Activated naive CD4-positive, alpha-beta T cell treated with anti-CD3 and anti-CD28 coated beads, Interleukin-2, amount 10 ng/mL, durations not matched to agents 7 days and 5 days (primary cell): Measurements from ENCODE around the gene IGFBP1.

Experiments
- CTCF ChIA-PET: fragments of 350-600 bp; sonication (Branson Sonifier 250); formaldehyde crosslinking; loops from one replicate; lab custom pipeline; 2021; ENCODE audit warnings: antibody characterized with exemption; lab: Charles Lee
- DNase-seq: peaks from one replicate; pipeline ENCODE4 v3.0.0-alpha.2; 2020
- H3K27ac Mint-ChIP-seq: one replicate; pipeline ENCODE4 v1.8.0; 2021; ENCODE audit warnings: mild to moderate bottlenecking, moderate library complexity, mixed read lengths
- H3K27me3 Mint-ChIP-seq: one replicate; pipeline ENCODE4 v1.8.0; 2021; ENCODE audit warnings: mild to moderate bottlenecking, mixed read lengths
- H3K36me3 Mint-ChIP-seq: one replicate; pipeline ENCODE4 v1.8.0; 2021; ENCODE audit warnings: mixed read lengths
- H3K4me1 Mint-ChIP-seq: one replicate; pipeline ENCODE4 v1.8.0; 2021; ENCODE audit warnings: mixed read lengths
- H3K4me3 Mint-ChIP-seq: one replicate; pipeline ENCODE4 v1.8.0; 2021; ENCODE audit warnings: mild to moderate bottlenecking, moderate library complexity, mixed read lengths
- H3K9me3 Mint-ChIP-seq: one replicate; pipeline ENCODE4 v1.8.0; 2021; ENCODE audit warnings: mixed read lengths

The IGFBP1 gene

GRCh38 chr7:45888993-45889366 is 692 bp downstream of the IGFBP1 start:
- CTCF ChIA-PET, result no interaction called here
- Mint-ChIP-seq H3K4me3 (no peak overlapping the region), H3K27ac (no peak overlapping the region), H3K27me3 (peaks cover 73% of the 10 kb centered on the region), H3K36me3 (no peaks in the 10 kb centered on the region), H3K4me1 (no peaks in the 10 kb centered on the region), H3K9me3 (no peaks in the 10 kb centered on the region)
- DNase-seq, result no peak

GRCh38 chr7:45889367-45890067 is 1.2 kb downstream of the IGFBP1 start:
- Mint-ChIP-seq H3K27me3 (peaks cover 73% of the 10 kb centered on the region), H3K36me3 (no peaks in the 10 kb centered on the region), H3K27ac (no peak overlapping the region), H3K9me3 (no peaks in the 10 kb centered on the region), H3K4me3 (no peak overlapping the region), H3K4me1 (no peaks in the 10 kb centered on the region)
- DNase-seq, result no peak
- CTCF ChIA-PET, result interaction anchor here (1.5 kb wide), 1 partner anchor 26 kb away, joined by 4 read pairs; no protein-coding TSS in a partner anchor

- no peaks in the 10 kb centered on the region for H3K36me3 Mint-ChIP-seq
- H3K27ac Mint-ChIP-seq, result no peak overlapping the region
- no peaks in the 10 kb centered on the region for H3K4me1 Mint-ChIP-seq
- DNase-seq, result no peak
- no peak overlapping the region for H3K4me3 Mint-ChIP-seq
- H3K9me3 Mint-ChIP-seq, result no peaks in the 10 kb centered on the region
- CTCF ChIA-PET, result interaction anchor here (1.0 to 1.5 kb wide), 3 partner anchors 27 to 1201 kb away, joined by 3 to 4 read pairs (median 4); no protein-coding TSS in a partner anchor
- H3K27me3 Mint-ChIP-seq, result peaks cover 65% of the 10 kb centered on the region
These were observed 2.0 kb downstream of the IGFBP1 start for GRCh38 chr7:45890125-45890901.

- no peaks in the 10 kb centered on the region for H3K9me3 Mint-ChIP-seq
- H3K4me3 Mint-ChIP-seq, result no peak overlapping the region
- H3K27ac Mint-ChIP-seq, result no peak overlapping the region
- CTCF ChIA-PET, result interaction anchor here (0.8 to 1.5 kb wide), 4 partner anchors 26 to 1201 kb away, joined by 3 to 4 read pairs (median 4); no protein-coding TSS in a partner anchor
- peaks cover 62% of the 10 kb centered on the region for H3K27me3 Mint-ChIP-seq
- no peak for DNase-seq
- H3K4me1 Mint-ChIP-seq, result no peaks in the 10 kb centered on the region
- H3K36me3 Mint-ChIP-seq, result no peaks in the 10 kb centered on the region
These were observed 2.7 kb downstream of the IGFBP1 start for GRCh38 chr7:45890902-45891461.

GRCh38 chr7:45891462-45892402 is 3.4 kb downstream of the IGFBP1 start:
- H3K4me1 Mint-ChIP-seq, result no peaks in the 10 kb centered on the region
- H3K9me3 Mint-ChIP-seq, result no peaks in the 10 kb centered on the region
- peaks cover 61% of the 10 kb centered on the region for H3K27me3 Mint-ChIP-seq
- H3K27ac Mint-ChIP-seq, result no peak overlapping the region
- DNase-seq, result no peak
- H3K4me3 Mint-ChIP-seq, result no peak overlapping the region
- H3K36me3 Mint-ChIP-seq, result no peaks in the 10 kb centered on the region
- CTCF ChIA-PET, result interaction anchor here (0.8 to 1.9 kb wide), 5 partner anchors 10 to 1200 kb away, joined by 3 to 6 read pairs (median 3); no protein-coding TSS in a partner anchor

- H3K9me3 Mint-ChIP-seq, result no peaks in the 10 kb centered on the region
- no peak for DNase-seq
- H3K36me3 Mint-ChIP-seq, result no peaks in the 10 kb centered on the region
- no peak overlapping the region for H3K4me3 Mint-ChIP-seq
- H3K27me3 Mint-ChIP-seq, result peaks cover 53% of the 10 kb centered on the region
- H3K4me1 Mint-ChIP-seq, result no peaks in the 10 kb centered on the region
- CTCF ChIA-PET, result interaction anchor here (0.7 to 1.9 kb wide), 4 partner anchors 10 to 1196 kb away, joined by 3 to 6 read pairs (median 4); no protein-coding TSS in a partner anchor
- H3K27ac Mint-ChIP-seq, result no peak overlapping the region
These were observed 4.2 kb downstream of the IGFBP1 start for GRCh38 chr7:45892407-45893035.

GRCh38 chr7:45893374-45893995 is 5.2 kb downstream of the IGFBP1 start:
- Mint-ChIP-seq H3K36me3 (no peaks in the 10 kb centered on the region), H3K9me3 (no peaks in the 10 kb centered on the region), H3K4me3 (no peak overlapping the region), H3K27ac (no peak overlapping the region), H3K4me1 (no peaks in the 10 kb centered on the region), H3K27me3 (peaks cover 43% of the 10 kb centered on the region)
- no peak for DNase-seq
- CTCF ChIA-PET, result interaction anchor here (0.7 to 1.9 kb wide), 3 partner anchors 24 to 1195 kb away, joined by 3 to 6 read pairs (median 5); no protein-coding TSS in a partner anchor

- CTCF ChIA-PET, result no interaction called here
- Mint-ChIP-seq H3K4me3 (no peak overlapping the region), H3K27me3 (peaks cover 37% of the 10 kb centered on the region), H3K9me3 (no peaks in the 10 kb centered on the region), H3K27ac (no peak overlapping the region), H3K4me1 (no peaks in the 10 kb centered on the region), H3K36me3 (no peaks in the 10 kb centered on the region)
- DNase-seq, result no peak
These were observed 5.8 kb downstream of the IGFBP1 start for GRCh38 chr7:45893996-45894664.

GRCh38 chr7:45894665-45895062 is 6.4 kb downstream of the IGFBP1 start:
- CTCF ChIA-PET, result no interaction called here

GRCh38 chr7:45897042-45897690 is 8.9 kb downstream of the IGFBP1 start:
- CTCF ChIA-PET, result interaction anchor here (2.7 kb wide), 1 partner anchor 21 kb away, joined by 11 read pairs; no protein-coding TSS in a partner anchor
- Mint-ChIP-seq H3K36me3 (no peaks in the 10 kb centered on the region), H3K27ac (no peak overlapping the region), H3K9me3 (no peaks in the 10 kb centered on the region), H3K4me1 (no peaks in the 10 kb centered on the region), H3K27me3 (peaks cover 25% of the 10 kb centered on the region), H3K4me3 (no peak overlapping the region)
- no peak for DNase-seq

More at GRCh38 chr7:45894665-45895062, 6.4 kb downstream of the IGFBP1 start:
- Mint-ChIP-seq H3K9me3 (no peaks in the 10 kb centered on the region), H3K4me1 (no peaks in the 10 kb centered on the region), H3K36me3 (no peaks in the 10 kb centered on the region), H3K4me3 (no peak overlapping the region), H3K27me3 (peaks cover 31% of the 10 kb centered on the region), H3K27ac (no peak overlapping the region)
- no peak for DNase-seq

GRCh38 chr7:45898222-45898621 is 9.9 kb downstream of the IGFBP1 start:
- peaks cover 22% of the 10 kb centered on the region for H3K27me3 Mint-ChIP-seq

GRCh38 chr7:45901566-45901965 is 13.3 kb downstream of the IGFBP1 start:
- CTCF ChIA-PET, result interaction anchor here (1.4 kb wide), 1 partner anchor 9 kb away, joined by 3 read pairs; no protein-coding TSS in a partner anchor
- Mint-ChIP-seq H3K27me3 (peaks cover 12% of the 10 kb centered on the region), H3K9me3 (no peaks in the 10 kb centered on the region)

More at GRCh38 chr7:45898222-45898621, 9.9 kb downstream of the IGFBP1 start:
- Mint-ChIP-seq H3K4me3 (no peak overlapping the region), H3K27ac (no peak overlapping the region), H3K9me3 (no peaks in the 10 kb centered on the region), H3K4me1 (no peaks in the 10 kb centered on the region), H3K36me3 (no peaks in the 10 kb centered on the region)
- no peak for DNase-seq
- CTCF ChIA-PET, result no interaction called here

More at GRCh38 chr7:45901566-45901965, 13.3 kb downstream of the IGFBP1 start:
- Mint-ChIP-seq H3K4me3 (no peak overlapping the region), H3K4me1 (no peaks in the 10 kb centered on the region), H3K27ac (no peak overlapping the region), H3K36me3 (no peaks in the 10 kb centered on the region)
- DNase-seq, result no peak
